GM19035 (cell line): Measurements from ENCODE around the gene REEP1.
"Not testable (repeated sequence)": the region's sequence is repeated elsewhere in the genome, so short reads cannot be mapped to it uniquely, and the experiment has no call there.

Source experiments
- ATAC-seq: cut with Tn5 transposase; IDR thresholded peaks from one replicate; pipeline ENCODE4 v1.9.1; 2021; ENCODE audit not compliant: unreplicated experiment

The REEP1 gene

DNA sequence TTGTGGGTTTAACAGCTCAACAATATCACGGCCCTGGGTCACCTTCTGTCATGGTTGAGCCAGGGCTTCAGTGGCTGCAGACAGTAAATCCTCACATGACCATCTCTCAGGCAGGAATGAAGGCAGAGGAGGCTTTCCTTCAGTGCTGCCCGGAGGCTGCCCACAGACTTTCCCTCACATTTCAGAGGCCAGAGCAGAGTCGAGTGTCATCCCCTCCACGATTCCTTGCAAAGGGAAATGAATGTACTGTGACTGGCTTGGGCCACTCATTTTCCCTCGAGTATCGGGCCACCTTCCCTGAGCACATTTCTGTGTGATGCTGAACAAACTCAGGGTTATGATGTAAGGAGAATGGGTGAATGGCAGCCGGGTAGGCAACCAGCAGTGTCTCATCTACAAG lies 10.0 kb upstream of the REEP1 start:
- ATAC-seq, result no peak

GRCh38 chr2:86345783-86346370 lies 8.5 kb upstream of the REEP1 start:
- not testable (repeated sequence) for ATAC-seq

- no peak for ATAC-seq
Measured at GRCh38 chr2:86344404-86344803, 7.0 kb upstream of the REEP1 start.

GRCh38 chr2:86342488-86342887 lies 5.1 kb upstream of the REEP1 start:
- ATAC-seq, result no peak

- no peak for ATAC-seq
Measured at GRCh38 chr2:86341470-86341869, 4.0 kb upstream of the REEP1 start.

GRCh38 chr2:86338778-86339295 lies 1.4 kb upstream of the REEP1 start:
- ATAC-seq, result no peak

GRCh38 chr2:86336675-86337243 lies 667 bp downstream of the REEP1 start:
- no peak for ATAC-seq

DNA sequence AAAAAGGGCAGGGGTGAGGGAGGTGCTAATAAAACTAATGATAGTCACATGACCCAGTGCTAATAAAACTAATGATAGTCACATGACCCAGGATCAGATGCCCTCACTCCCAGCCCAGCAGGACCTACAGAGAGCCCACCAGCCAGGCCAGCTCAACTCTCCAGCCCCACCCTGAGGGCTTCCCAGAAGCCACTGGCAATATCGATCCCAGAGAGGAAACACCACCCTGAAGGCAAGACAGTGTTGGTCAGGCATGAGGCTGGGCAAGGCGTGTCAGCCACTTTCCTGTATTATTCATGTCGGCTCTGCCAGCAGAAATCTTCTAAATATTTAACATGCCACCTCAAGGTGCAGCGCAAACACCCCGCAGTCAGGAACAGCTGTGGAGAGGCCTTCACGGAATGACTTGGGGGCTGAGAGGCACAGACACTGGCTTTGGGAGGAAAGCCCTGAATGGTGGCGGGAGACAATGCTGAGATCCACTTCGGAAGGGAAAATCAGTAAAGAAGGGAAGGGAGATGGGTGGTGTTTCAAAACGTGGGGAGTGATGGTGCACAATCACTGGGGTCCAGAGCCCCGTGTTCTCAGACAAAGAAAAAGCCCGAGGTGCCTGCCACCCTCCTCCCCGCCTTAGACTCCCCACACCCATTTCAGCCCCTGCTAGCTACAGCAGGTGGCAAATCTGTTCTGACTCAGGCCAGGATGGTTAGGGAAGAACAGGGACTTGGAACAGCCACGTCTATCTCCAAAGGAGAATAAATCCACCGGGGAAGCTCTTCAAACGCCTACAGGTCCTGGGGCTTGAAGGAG lies 1.4 kb downstream of the REEP1 start:
- no peak for ATAC-seq

DNA sequence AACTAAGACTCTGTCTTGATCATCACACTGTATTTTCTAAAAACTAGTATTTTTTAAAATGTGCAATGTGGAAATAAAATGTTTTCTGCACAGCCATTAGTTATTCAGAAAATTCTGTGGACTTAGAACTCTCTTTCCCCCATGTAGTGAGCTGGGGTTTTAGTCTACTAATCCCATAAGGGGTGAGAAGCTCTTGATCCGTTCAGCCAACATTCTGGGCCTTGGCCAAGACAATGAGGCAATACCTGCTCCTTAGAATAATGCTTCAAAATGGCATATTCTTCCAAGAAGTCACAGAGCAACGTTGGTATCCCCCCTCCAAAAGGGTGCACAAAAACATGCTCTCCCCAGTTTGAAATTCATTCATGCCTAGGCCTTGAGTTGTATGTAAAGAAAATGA lies 4.0 kb downstream of the REEP1 start:
- ATAC-seq, result no peak

GRCh38 chr2:86332654-86333053 lies 4.8 kb downstream of the REEP1 start:
- no peak for ATAC-seq

GRCh38 chr2:86331384-86331783 lies 6.0 kb downstream of the REEP1 start:
- no peak for ATAC-seq

- ATAC-seq, result no peak
Measured at GRCh38 chr2:86330001-86330400, 7.4 kb downstream of the REEP1 start.

GRCh38 chr2:86323273-86324021 lies 14.0 kb downstream of the REEP1 start:
- ATAC-seq, result no peak

DNA sequence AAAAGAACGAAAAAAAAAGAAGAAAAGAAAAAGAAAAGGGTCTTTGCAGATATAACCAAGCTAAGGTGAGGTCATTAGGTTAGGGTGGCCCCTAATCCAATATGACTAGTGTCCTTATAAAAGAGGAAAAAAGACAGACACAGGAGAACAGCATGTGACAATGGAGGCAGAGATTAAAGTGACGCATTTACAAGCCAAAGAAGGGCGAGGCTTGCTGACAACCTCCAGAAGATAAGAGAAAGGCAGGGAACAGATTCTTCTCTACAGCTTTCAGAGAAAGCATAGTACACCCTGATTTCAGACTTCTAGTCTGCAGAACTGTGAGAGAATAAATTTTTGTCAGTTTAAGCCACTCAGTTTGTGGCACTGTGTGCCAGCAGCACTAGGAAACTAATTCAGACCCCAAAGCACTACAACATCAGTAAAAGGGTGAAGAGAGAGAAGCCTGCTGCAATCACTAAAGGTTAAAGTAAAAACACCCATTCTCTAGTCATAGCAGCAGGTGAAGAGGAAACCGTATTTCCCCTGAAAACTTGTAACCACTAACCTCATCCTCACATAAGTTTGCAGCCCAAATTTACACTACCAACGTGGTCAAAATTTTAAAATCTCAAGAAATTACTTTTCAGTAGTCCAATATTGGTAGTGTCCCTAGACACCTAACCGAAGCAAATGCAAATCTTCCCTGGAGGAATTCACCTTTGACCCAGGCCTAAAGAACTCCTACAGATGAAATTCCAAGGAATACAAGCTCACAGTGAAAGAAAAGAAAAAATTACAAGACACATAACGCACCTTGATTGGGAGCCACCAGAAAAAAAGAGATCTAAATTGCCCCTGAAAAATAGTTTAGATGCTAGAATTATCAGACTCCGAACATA lies 17.5 kb downstream of the REEP1 start:
- no peak for ATAC-seq

DNA sequence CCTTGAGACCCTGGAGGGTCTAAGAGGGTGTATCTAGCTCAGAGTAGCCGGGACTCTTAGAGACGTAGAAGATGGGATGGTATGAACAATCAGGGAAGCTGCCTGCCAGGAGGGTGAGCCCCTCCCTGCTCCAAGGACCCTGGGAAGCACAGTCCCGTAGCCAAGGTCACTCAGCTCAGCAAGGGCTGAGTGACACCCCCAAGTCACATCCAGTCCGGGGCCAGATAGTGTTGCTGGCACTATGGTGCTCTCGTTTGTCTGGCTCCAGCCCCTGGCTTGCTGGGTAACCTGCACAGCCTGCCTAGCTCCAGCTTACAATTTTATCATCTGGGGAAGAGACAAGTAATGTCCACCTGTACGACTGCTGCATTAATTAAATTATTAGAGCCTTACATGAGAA lies 22.3 kb downstream of the REEP1 start:
- ATAC-seq, result no peak

DNA sequence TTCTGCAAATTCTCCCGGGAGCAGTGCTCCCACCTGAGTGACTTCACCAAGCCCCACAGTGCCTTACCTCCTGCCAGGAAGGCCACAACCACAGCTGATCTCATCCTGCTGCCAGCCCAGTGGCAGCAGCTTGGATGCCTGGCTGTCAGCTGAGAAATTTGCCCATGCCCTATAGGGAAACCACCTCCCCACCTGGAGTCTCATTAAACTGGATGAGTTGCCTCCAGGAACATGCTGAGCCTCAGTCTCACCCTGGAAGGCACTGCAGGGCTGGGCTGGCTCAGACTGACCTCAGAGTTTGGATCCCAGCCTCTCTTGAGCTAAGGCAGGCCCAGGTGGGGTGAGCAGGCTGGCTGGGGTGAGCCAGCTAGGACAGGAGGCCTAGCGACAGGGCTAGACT lies 23.3 kb downstream of the REEP1 start:
- no peak for ATAC-seq

DNA sequence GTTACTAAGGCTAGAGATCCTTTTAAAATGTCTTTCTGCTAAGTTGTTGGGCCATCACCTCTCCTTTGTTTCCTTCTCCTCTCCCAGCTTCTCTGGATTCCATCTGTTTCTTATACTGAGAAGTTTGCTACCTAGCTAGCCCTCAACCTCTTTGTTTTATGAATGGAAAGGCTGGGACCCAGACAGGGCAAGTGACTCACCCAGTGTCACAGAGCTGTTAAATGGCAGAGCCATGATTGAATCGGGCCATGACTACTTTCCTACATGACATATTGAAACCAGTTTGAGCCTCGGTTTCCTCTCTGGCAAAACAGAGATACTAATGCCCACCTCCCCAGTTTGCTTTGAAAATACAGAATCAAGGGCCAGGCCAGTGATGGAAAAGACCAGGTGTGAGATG lies 24.1 kb downstream of the REEP1 start:
- no peak for ATAC-seq

DNA sequence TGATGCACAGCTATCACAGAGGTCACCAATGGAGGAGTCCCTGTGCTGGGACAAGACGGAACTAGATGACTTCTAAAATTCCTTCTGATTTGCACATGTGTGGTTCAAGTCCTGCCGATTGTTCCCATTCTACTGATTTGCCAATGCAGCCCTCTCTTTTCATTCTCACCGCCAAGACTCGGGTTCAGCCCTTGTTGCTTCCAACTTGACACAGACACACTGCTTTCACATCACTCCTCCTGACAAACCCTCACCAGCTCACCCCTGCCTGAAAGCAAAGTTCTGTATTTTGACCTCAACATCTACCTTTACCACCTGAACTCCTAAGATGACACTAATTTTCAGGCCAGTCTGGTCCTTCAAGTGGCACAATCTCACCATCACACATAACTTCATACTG lies 25.5 kb downstream of the REEP1 start:
- ATAC-seq, result no peak

DNA sequence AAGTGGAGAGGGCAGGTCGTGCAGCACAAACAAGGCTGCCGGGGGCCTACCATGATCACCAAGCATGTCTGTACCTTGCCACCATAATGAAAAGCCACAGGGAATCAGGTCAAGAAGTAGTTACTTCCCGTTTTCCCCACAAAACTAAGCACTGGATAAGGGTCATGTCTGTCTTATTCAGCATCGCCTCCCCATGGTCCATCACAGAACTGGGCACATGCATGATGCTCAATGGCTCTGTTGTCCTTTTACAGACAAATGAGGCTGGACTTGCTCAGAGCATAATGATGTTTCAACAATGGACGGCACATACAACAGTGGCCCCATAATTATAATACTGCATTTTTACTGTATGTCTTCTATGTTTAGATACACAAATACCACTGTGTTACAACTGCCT lies 27.5 kb downstream of the REEP1 start:
- ATAC-seq, result no peak

DNA sequence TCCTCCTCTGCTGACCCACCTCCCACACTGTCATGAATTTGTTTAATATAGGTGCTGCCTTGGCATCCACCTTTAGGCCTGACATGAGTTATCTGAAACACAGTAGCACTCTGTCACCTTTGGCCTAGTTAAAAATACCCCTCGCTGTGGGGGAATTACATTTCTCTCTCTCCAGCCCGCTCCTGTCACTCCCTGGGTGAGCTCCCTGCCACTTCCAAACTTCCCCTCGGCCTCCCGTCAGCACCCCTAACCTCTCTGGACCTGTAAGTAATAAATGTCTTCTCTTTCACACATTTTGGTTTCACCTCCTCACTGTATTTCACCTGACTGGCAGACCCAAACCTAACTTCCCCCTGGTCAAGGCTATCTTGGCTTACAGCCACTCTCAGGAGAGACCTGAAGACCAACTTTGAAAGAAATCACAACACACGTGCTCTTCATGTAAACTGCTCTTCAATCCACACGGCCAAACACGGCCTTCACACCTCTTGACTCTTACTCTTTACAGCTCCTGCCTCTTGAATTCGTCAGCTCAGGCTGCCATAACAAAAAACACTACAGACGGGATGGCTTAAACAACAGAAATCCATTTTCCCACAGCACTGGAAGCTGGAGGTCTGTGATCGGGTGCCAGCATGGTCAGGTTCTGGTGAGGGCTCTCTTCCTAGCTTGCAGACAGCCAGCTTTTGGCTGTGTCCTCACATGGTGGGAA lies 28.3 kb downstream of the REEP1 start:
- ATAC-seq, result no peak
